ENCODE data around the gene KLB.

Gene KLB

GRCh38 chr4:39464886-39465501 is 58.3 kb downstream of the KLB start:
- DNase-seq (ENCODE audit: low read depth): no peak

GRCh38 chr4:39466747-39467146 is 60.0 kb downstream of the KLB start:
- no peak for DNase-seq (ENCODE audit: low read depth)

GRCh38 chr4:39467464-39467863 is 60.7 kb downstream of the KLB start:
- DNase-seq (ENCODE audit: low read depth): no peak

GRCh38 chr4:39469429-39470077 is 62.8 kb downstream of the KLB start:
- DNase-seq (ENCODE audit: low read depth): no peak

GRCh38 chr4:39470402-39470801 is 63.7 kb downstream of the KLB start:
- no peak for DNase-seq (ENCODE audit: low read depth)

- no peak for DNase-seq (ENCODE audit: low read depth)
These were observed 65.7 kb downstream of the KLB start for GRCh38 chr4:39472396-39472795.

- DNase-seq (ENCODE audit: low read depth): no peak
These were observed 69.6 kb downstream of the KLB start for GRCh38 chr4:39476187-39476895.

GRCh38 chr4:39480251-39480650 is 73.5 kb downstream of the KLB start:
- no peak for DNase-seq (ENCODE audit: low read depth)

GRCh38 chr4:39480902-39481695 is 74.4 kb downstream of the KLB start:
- no peak for DNase-seq (ENCODE audit: low read depth)

- DNase-seq (ENCODE audit: low read depth): no peak
These were observed 78.0 kb downstream of the KLB start for GRCh38 chr4:39484582-39485272.

GRCh38 chr4:39486221-39486804 is 79.6 kb downstream of the KLB start:
- DNase-seq (ENCODE audit: low read depth): no peak

GRCh38 chr4:39490322-39490721 is 83.6 kb downstream of the KLB start:
- no peak for DNase-seq (ENCODE audit: low read depth)

GRCh38 chr4:39494354-39494753 is 87.6 kb downstream of the KLB start:
- DNase-seq (ENCODE audit: low read depth): no peak

GRCh38 chr4:39495446-39496213 is 88.9 kb downstream of the KLB start:
- DNase-seq (ENCODE audit: low read depth): no peak

- no peak for DNase-seq (ENCODE audit: low read depth)
These were observed 91.4 kb downstream of the KLB start for GRCh38 chr4:39497909-39498726.

GRCh38 chr4:39498727-39499020 is 91.9 kb downstream of the KLB start:
- no peak for DNase-seq (ENCODE audit: low read depth)

Data from stimulated activated CD8-positive, alpha-beta memory T cell treated with anti-CD3 and anti-CD28 coated beads, Interleukin-4, amount 100 ng/mL, for 24 hours (primary cell).